ENCODE data around the gene SLC25A11.

SLC25A11 gene

DNA sequence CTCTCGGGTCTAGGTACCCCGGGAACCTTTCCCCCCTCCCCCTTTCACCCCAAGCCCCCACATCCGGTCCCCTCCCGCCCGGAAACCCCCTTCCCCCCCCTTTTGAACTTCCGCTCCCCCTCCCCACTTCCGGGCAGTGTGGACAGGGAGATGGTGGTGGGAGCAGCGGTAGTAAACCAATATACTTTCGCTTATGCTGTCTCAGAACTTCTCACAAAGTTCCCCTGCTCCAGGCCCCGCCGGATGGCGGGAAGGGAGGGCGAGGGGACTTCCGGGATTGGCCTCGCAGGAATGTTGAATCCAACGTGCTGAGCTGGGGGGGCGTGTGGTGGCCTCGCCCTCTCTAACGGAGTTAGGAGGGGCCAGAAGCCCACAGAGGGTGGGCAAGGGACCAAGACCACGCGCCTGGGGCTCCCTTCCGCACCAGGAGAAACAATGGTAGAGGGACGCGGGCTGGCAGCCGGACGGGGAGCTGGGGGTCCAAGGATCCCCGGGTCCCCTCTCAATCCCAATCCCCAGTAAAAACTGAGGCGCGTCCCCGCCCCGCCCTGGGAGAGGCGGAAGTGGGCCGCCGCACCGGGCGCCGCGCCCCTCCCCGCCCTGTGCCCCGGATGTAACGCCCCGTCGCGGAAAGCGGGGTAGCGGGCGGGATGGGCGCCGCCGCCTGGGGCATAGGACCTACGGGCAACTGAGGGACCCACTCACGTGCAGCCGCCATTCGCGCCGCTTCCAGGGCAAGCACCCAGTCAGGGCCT is 7.7 kb upstream of the SLC25A11 start:
- Histone ChIP-seq H3K79me2 (ENCODE audit: low read length) (peaks cover 77% of the 10 kb centered on the region), H3K4me2 (ENCODE audit: low read length) (peak overlapping the region; percentile 98), H4K20me1 (ENCODE audit: insufficient read depth, low read length) (peaks cover 30% of the 10 kb centered on the region), H3K4me3 (ENCODE audit: low read length) (peak overlapping the region; percentile 99), H3K27me3 (ENCODE audit: low read depth, low read length) (no peaks in the 10 kb centered on the region), H3K9me3 (ENCODE audit: insufficient read depth, low read length) (no peaks in the 10 kb centered on the region), H3K4me1 (ENCODE audit: low read length) (peaks cover 39% of the 10 kb centered on the region), H3K9ac (ENCODE audit: low read length) (peak overlapping the region; percentile 100), H2AFZ (ENCODE audit: low read depth, low read length) (no peak overlapping the region), H3K36me3 (replicated peaks; ENCODE audit: low read depth, low read length) (peaks cover 48% of the 10 kb centered on the region), H3K27ac (ENCODE audit: low read length) (peak overlapping the region; percentile 100)
- TF ChIP-seq EZH2phosphoT487 (IDR thresholded peaks at IDR 0.05; ENCODE audit: low read depth) = no peak
- TF ChIP-seq, protein P1, sequence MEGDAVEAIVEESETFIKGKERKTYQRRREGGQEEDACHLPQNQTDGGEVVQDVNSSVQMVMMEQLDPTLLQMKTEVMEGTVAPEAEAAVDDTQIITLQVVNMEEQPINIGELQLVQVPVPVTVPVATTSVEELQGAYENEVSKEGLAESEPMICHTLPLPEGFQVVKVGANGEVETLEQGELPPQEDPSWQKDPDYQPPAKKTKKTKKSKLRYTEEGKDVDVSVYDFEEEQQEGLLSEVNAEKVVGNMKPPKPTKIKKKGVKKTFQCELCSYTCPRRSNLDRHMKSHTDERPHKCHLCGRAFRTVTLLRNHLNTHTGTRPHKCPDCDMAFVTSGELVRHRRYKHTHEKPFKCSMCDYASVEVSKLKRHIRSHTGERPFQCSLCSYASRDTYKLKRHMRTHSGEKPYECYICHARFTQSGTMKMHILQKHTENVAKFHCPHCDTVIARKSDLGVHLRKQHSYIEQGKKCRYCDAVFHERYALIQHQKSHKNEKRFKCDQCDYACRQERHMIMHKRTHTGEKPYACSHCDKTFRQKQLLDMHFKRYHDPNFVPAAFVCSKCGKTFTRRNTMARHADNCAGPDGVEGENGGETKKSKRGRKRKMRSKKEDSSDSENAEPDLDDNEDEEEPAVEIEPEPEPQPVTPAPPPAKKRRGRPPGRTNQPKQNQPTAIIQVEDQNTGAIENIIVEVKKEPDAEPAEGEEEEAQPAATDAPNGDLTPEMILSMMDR (IDR thresholded peaks at IDR 0.05; ENCODE audit: low read depth, low read length) = no peak

DNA sequence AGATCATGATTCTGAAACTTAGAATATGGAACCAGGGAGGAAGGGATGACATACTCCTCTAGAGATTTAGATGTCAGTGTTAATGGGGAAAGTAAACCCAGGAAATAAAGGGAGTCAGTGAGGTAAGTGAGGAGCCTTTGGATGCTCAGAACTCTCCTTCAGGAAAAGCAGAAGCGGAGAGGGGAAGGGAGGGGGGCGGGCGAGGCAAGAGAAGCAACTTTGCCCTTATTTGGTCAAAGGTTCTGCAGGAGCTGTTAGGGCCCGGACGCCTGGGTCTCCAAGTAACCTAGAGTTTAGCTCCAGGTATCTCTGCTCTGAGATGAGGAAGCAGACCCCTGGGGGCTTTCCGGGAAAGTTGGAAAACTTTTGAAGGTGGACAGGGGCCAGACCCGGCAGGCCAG is 7.2 kb upstream of the SLC25A11 start:
- peaks cover 30% of the 10 kb centered on the region for H4K20me1 ChIP-seq (ENCODE audit: insufficient read depth, low read length)

DNA sequence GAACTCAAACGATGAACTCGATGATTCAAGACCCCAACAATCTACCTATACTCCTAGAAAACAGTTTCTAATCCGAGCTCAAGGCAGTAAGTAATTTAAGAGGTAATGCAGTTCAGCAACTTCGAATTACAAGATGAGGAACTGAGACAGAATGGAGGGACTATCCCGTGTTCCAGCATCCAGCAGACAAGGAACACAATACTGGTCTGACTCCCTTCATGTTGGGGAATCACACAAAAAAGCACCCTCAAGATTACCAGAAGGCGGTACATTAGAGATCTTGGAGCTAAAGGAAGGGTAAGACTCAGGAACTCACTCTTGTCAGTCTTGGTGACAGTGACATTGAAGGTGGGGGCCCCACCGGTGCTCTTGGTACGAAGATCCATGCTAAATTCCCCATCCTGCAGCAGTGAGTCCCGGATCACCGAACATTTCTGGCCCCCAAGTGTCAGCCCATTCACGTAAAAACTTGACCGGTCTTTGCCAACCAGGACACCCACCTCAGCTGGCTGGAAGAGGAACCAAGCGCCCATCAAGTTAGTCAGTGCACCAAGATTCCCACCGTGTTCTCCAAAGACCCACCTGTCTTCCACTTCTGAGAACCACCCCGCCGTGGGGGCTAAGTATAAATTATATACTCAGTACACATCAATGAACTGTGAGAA is 6.6 kb upstream of the SLC25A11 start:
- H3K4me3 ChIP-seq (ENCODE audit: low read length) = peak overlapping the region; percentile 99
- peaks cover 51% of the 10 kb centered on the region for H3K36me3 ChIP-seq (replicated peaks; ENCODE audit: low read depth, low read length)
- H4K20me1 ChIP-seq (ENCODE audit: insufficient read depth, low read length) = peaks cover 30% of the 10 kb centered on the region
- H3K9ac ChIP-seq (ENCODE audit: low read length) = peak overlapping the region; percentile 100
- peaks cover 86% of the 10 kb centered on the region for H3K79me2 ChIP-seq (ENCODE audit: low read length)
- H3K27me3 ChIP-seq (ENCODE audit: low read depth, low read length) = no peaks in the 10 kb centered on the region
- H3K4me2 ChIP-seq (ENCODE audit: low read length) = peak overlapping the region; percentile 98
- TF ChIP-seq, protein P1 (IDR thresholded peaks at IDR 0.05; ENCODE audit: low read depth, low read length) = no peak
- no peak overlapping the region for H2AFZ ChIP-seq (ENCODE audit: low read depth, low read length)
- peak overlapping the region; percentile 100 for H3K27ac ChIP-seq (ENCODE audit: low read length)
- no peaks in the 10 kb centered on the region for H3K9me3 ChIP-seq (ENCODE audit: insufficient read depth, low read length)
- H3K4me1 ChIP-seq (ENCODE audit: low read length) = peaks cover 40% of the 10 kb centered on the region

More for the DNA sequence above, 7.2 kb upstream of the SLC25A11 start:
- no peak for TF ChIP-seq EZH2phosphoT487 (IDR thresholded peaks at IDR 0.05; ENCODE audit: low read depth)
- TF ChIP-seq, protein P1 (IDR thresholded peaks at IDR 0.05; ENCODE audit: low read depth, low read length) = no peak
- H2AFZ ChIP-seq (ENCODE audit: low read depth, low read length) = no peak overlapping the region
- H3K79me2 ChIP-seq (ENCODE audit: low read length) = peaks cover 83% of the 10 kb centered on the region
- peak overlapping the region; percentile 100 for H3K27ac ChIP-seq (ENCODE audit: low read length)
- no peaks in the 10 kb centered on the region for H3K9me3 ChIP-seq (ENCODE audit: insufficient read depth, low read length)
- no peaks in the 10 kb centered on the region for H3K27me3 ChIP-seq (ENCODE audit: low read depth, low read length)
- H3K4me3 ChIP-seq (ENCODE audit: low read length) = peak overlapping the region; percentile 99
- H3K36me3 ChIP-seq (replicated peaks; ENCODE audit: low read depth, low read length) = peaks cover 51% of the 10 kb centered on the region
- peaks cover 39% of the 10 kb centered on the region for H3K4me1 ChIP-seq (ENCODE audit: low read length)
- H3K4me2 ChIP-seq (ENCODE audit: low read length) = peak overlapping the region; percentile 98
- H3K9ac ChIP-seq (ENCODE audit: low read length) = peak overlapping the region; percentile 100

DNA sequence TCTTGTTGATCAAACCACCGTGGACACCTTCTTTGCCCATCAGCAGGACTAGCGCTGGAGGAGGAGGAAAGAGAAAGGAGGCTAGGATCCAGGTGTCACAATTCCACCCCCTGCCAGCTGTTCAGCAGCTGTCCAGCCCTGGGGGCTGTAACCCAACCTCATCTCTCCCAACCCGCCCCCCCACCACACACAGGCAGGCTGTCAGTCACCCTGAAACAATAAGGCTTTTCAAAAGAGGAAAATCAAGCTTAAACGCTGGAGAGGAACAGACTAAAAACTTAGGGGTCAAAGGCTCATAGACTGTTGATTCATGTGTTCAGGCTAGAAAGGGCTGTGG is 6.1 kb upstream of the SLC25A11 start:
- H3K36me3 ChIP-seq (replicated peaks; ENCODE audit: low read depth, low read length) = peaks cover 54% of the 10 kb centered on the region
- H3K27me3 ChIP-seq (ENCODE audit: low read depth, low read length) = no peaks in the 10 kb centered on the region
- H3K4me1 ChIP-seq (ENCODE audit: low read length) = peaks cover 39% of the 10 kb centered on the region
- peaks cover 86% of the 10 kb centered on the region for H3K79me2 ChIP-seq (ENCODE audit: low read length)
- TF ChIP-seq, protein P1 (IDR thresholded peaks at IDR 0.05; ENCODE audit: low read depth, low read length) = no peak
- TF ChIP-seq EZH2phosphoT487 (IDR thresholded peaks at IDR 0.05; ENCODE audit: low read depth) = no peak
- no peak overlapping the region for H2AFZ ChIP-seq (ENCODE audit: low read depth, low read length)
- H3K27ac ChIP-seq (ENCODE audit: low read length) = peak overlapping the region; percentile 100
- peak overlapping the region; percentile 99 for H3K4me3 ChIP-seq (ENCODE audit: low read length)
- peak overlapping the region; percentile 100 for H3K9ac ChIP-seq (ENCODE audit: low read length)
- H3K9me3 ChIP-seq (ENCODE audit: insufficient read depth, low read length) = no peaks in the 10 kb centered on the region
- peaks cover 30% of the 10 kb centered on the region for H4K20me1 ChIP-seq (ENCODE audit: insufficient read depth, low read length)
- H3K4me2 ChIP-seq (ENCODE audit: low read length) = peak overlapping the region; percentile 98

Data from OCI-LY3 (cell line).